ENCODE results near the gene BGLAP.

BGLAP gene

GRCh38 chr1:156253634-156254033 lies 11.7 kb downstream of the BGLAP start:
- Histone ChIP-seq H3K36me3 (ENCODE audit: control insufficient read depth in 2 of 2, insufficient read depth in 1 of 2, low read length in 2 of 2) (peaks cover 20 to 91% of the 10 kb centered on the region in 2 experiments), H3K9me3 (ENCODE audit: control insufficient read depth, insufficient read depth, low read depth, low read length) (no peaks in the 10 kb centered on the region), H3K4me3 (ENCODE audit: low read depth, low read length) (no peak overlapping the region), H3K4me1 (ENCODE audit: control insufficient read depth, insufficient read depth, low read length) (no peaks in the 10 kb centered on the region), H3K27ac (ENCODE audit: extremely low read depth, low read depth, low read length) (no peak overlapping the region)
- CTCF ChIA-PET = no interaction called here
- POLR2A ChIA-PET = interaction anchor here (0.7 to 1.1 kb wide), 2 partner anchors 28 to 84 kb away, joined by 3 to 4 read pairs; partner anchors contain the start of genes CCT3 and TSACC
- peak; percentile 87 for TF ChIP-seq ZNF600 (tag by site-specific recombination; IDR thresholded peaks at IDR 0.05)
- no peak for TF ChIP-seq ZBTB6 (tag by site-specific recombination; IDR thresholded peaks at IDR 0.05)
- no peak for TF ChIP-seq ZNF292 (tag by site-specific recombination; IDR thresholded peaks at IDR 0.05; ENCODE audit: borderline replicate concordance, low read depth)
- no peak for TF ChIP-seq ZNF843 (tag by site-specific recombination; IDR thresholded peaks at IDR 0.05)
- TF ChIP-seq ZNF114 (tag by site-specific recombination; IDR thresholded peaks at IDR 0.05) = no peak
- peak; percentile 43; the same call in 1 of the 2 replicates for TF ChIP-seq ZBTB17 (tag by site-specific recombination; IDR thresholded peaks at IDR 0.05)
- TF ChIP-seq ZNF302 (tag by site-specific recombination; IDR thresholded peaks at IDR 0.05; ENCODE audit: low read depth) = no peak

GRCh38 chr1:156257711-156258110 lies 15.7 kb downstream of the BGLAP start:
- Histone ChIP-seq H3K36me3 (ENCODE audit: control insufficient read depth in 2 of 2, insufficient read depth in 1 of 2, low read length in 2 of 2) (peaks cover 41 to 90% of the 10 kb centered on the region in 2 experiments), H3K4me3 (ENCODE audit: low read depth, low read length) (no peak overlapping the region), H3K4me1 (ENCODE audit: control insufficient read depth, insufficient read depth, low read length) (no peaks in the 10 kb centered on the region), H3K9me3 (ENCODE audit: control insufficient read depth, insufficient read depth, low read depth, low read length) (no peaks in the 10 kb centered on the region), H3K27ac (ENCODE audit: extremely low read depth, low read depth, low read length) (no peak overlapping the region)
- no peak for TF ChIP-seq ZNF560 (tag by site-specific recombination; IDR thresholded peaks at IDR 0.05; ENCODE audit: borderline replicate concordance)
- TF ChIP-seq ZNF660 (tag by site-specific recombination; IDR thresholded peaks at IDR 0.05) = no peak
- TF ChIP-seq ZNF624 (tag by site-specific recombination; IDR thresholded peaks at IDR 0.05) = no peak
- TF ChIP-seq ZNF48 (tag by site-specific recombination; IDR thresholded peaks at IDR 0.05) = no peak
- no peak for TF ChIP-seq ZBTB44 (tag by site-specific recombination; IDR thresholded peaks at IDR 0.05)
- no peak for TF ChIP-seq ZNF488 (tag by site-specific recombination; IDR thresholded peaks at IDR 0.05)
- no peak for TF ChIP-seq ZNF292 (tag by site-specific recombination; IDR thresholded peaks at IDR 0.05; ENCODE audit: borderline replicate concordance, low read depth)
- no peak for TF ChIP-seq GLI4 (tag by site-specific recombination; IDR thresholded peaks at IDR 0.05)
- TF ChIP-seq ZNF768 (tag by site-specific recombination; IDR thresholded peaks at IDR 0.05) = no peak
- TF ChIP-seq ZBTB17 (tag by site-specific recombination; IDR thresholded peaks at IDR 0.05) = no peak
- no peak for TF ChIP-seq MYNN (tag by site-specific recombination; IDR thresholded peaks at IDR 0.05; ENCODE audit: borderline replicate concordance)
- TF ChIP-seq ZNF626 (tag by site-specific recombination; IDR thresholded peaks at IDR 0.05) = no peak
- TF ChIP-seq ZNF391 (tag by site-specific recombination; IDR thresholded peaks at IDR 0.05; ENCODE audit: borderline replicate concordance, low read depth) = no peak
- TF ChIP-seq ZNF157 (tag by site-specific recombination; IDR thresholded peaks at IDR 0.05) = no peak
- TF ChIP-seq GLIS2 (tag by site-specific recombination; IDR thresholded peaks at IDR 0.05) = no peak
- TF ChIP-seq HOXC10 (CRISPR knock-in tag; IDR thresholded peaks at IDR 0.05) = no peak
- no peak for TF ChIP-seq BCL11B (tag by site-specific recombination; IDR thresholded peaks at IDR 0.05; ENCODE audit: low read depth)
- no peak for TF ChIP-seq ZNF202 (tag by site-specific recombination; IDR thresholded peaks at IDR 0.05; ENCODE audit: borderline replicate concordance)
- no peak for TF ChIP-seq ZNF791 (tag by site-specific recombination; IDR thresholded peaks at IDR 0.05)
- ChIA-PET CTCF (interaction anchor here (0.6 kb wide), 1 partner anchor 102 kb away, joined by 3 read pairs; no protein-coding TSS in a partner anchor), POLR2A (no interaction called here)

Data from HEK293 (cell line).